Measurements from ENCODE around the gene PJVK.

PJVK gene

DNA sequence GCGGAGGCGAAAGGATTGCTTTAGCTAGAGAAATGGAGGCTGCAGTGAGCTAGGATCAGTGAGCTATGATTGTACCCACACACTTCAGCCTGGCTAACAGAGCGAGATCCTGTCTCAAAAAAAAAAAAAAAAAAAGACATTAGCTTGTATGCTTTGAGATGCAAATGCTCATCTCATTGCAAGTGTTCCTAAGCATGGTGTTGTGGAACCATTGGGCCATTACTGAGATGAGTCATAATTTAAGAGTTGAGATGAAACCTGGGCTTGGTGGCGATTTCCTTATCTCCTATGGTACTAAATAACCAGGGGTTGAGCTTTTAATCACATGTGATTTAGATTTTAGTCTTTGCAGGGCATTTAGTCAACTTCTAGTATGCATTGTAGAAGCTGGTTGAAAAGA is 31.3 kb downstream of the PJVK start:
- no peak for DNase-seq

DNA sequence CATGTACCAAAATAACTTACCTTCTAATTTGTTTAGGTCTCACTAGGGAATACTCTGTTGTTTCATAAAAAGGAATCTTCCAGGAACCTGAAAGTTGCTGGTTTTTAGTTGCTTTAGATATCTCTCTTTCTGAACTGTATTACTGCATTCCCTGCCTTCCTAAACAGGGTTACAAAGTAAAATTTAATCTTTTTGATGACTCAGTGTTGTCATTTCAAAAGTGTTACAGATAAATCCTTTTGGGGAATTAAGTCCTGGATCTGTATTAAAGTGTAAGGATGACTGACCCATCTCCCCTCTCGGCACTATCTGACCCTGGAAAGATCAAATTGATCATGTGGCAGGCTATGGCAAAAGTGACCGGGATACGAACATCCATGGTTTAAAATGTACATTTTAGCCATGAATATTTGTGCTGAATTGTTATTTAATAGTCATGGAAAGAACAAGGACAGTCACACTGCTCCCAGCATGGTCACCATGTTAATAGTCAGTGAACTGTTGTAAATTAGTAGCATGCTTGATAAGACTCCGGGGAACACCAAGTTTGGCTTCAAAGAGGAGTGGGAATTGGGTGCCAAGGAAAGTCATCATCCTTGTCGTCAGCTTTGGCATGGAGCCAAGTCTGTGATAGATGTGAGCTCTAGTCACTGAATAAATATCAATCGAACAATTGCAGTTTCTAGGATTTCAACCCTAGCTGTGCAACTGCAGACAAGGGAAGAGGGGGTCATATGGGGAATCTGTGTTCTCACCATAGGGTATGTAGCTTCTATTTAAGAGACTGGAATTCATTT is 33.3 kb downstream of the PJVK start:
- no peak for DNase-seq

GRCh38 chr2:178485356-178485755 is 34.2 kb downstream of the PJVK start:
- no peak for DNase-seq

DNA sequence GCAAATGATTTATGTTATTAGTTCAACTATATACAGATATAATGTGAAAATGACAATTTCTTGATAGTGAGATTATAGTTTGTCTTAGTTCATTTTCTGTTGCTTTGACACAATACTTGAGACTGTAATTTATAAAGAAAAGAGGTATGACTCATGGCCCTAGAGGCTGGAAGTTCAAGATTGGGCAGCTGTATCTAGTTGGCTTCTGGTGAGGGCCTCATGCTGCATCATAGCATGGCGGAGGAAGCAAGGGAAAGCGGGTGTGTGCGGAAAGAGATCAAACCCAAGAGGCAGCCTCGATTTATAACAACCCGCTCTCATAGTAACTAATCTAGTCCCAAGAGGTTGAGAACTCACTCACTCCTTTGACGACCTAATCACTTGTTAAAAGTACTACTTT is 40.4 kb downstream of the PJVK start:
- no peak for DNase-seq

GRCh38 chr2:178496049-178496448 is 44.9 kb downstream of the PJVK start:
- no peak for DNase-seq

DNA sequence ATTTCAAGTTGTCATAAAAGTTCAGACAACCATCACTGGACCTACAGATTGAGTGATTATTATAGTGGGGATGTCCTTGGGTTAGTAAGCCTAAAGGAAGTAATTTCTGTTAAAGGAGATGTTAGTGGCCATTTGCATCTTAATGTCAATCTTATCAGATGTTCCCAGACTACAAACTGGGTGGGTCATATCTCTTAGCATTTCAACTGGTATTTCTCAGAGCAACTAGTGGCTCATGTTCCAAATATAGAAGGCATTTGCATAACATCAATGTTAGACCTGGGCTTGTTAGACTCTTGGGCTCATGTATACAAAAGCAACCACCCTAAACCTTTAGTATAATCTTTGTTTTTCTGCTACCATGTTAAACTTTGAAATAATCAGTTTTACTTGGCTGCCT is 47.0 kb downstream of the PJVK start:
- no peak for DNase-seq

DNA sequence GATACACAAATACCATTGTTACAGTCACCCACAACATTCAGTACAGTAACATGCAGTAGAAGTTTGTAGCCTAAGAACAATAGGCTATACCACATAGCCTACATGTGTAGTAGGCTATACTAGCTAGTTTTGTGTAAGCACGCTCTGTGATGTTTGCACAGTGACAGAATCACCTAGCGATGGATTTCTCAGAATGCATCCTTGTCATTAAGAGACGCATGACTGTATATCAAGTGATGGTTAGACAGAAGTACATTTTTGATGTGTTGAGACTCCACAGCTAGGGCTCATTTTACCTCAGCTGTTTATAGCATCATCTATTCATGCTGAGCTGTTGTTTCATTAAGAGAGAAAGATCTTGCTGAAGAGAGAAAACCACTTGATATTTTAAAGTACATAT is 48.5 kb downstream of the PJVK start:
- DNase-seq: no peak

GRCh38 chr2:178502751-178503150 is 51.6 kb downstream of the PJVK start:
- no peak for DNase-seq

DNA sequence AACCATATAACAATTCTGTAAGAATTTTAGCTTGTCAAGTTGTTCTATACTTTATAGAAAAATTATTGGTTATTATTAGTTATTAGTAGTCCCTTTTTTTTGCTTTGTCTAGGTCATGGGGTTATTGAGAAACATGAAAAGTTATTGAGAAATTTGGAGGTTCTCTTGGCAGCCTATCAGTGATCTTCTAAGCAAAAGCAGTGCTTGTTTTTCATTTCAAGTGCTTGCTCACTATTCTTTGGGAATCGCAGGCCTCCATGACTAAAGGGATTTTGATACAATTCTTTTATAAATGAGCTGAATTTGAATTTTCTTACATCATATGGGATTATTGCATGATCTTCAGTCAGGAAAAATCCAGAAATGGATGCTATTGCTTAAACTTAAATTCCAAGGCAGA is 54.9 kb downstream of the PJVK start:
- no peak for DNase-seq

GRCh38 chr2:178506524-178506923 is 55.3 kb downstream of the PJVK start:
- DNase-seq: no peak

DNA sequence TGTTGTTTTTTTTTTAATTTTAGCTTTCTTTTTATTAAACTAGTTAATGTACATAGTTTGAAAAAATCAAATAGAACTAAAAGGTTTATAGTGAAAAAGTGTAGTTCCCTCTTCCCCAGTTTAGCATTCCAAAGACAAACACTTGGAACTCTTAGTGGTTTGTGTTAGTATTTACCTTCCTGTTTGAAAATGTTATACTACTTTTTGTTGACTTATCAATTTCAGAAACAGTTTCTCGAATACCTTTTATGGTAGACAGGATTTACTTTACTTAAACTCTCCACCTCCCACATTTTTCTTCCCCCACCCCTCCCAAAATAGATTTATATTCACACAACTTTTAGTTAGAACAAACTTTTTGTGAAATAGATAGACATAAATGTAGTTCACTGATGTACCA is 55.8 kb downstream of the PJVK start:
- no peak for DNase-seq

- DNase-seq: no peak
These were observed 57.5 kb downstream of the PJVK start for GRCh38 chr2:178508646-178509045.

DNA sequence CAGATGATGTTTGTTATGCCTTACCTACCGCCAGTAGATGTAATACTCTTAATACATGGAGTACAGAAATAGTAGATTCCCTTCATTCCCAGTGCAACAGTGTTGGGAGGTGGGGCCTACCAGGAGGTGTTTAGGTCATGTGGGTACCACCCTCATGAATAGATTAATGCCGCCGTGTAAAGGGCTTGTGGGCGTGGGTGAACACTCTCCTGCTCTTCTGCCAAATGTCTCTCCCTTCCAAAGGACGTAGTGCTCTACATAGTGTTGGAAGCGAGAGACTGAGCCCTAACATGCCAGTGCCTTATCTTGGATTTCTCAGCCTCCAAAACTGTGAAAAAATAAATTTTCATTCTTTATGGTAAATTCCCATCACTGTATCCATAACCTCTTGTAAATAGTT is 59.2 kb downstream of the PJVK start:
- DNase-seq: no peak
